Measurements from ENCODE around the gene BANK1. TPM values are rescaled to one million over a fixed set of nuclear protein-coding genes. Genes with fewer than 3 reads are reported as not detected.

BANK1 gene
- polyA plus RNA-seq, 1 donor from 2014 or later: not detected

- Histone ChIP-seq H4K20me1 (ENCODE audit: insufficient read depth) (no peaks in the 10 kb centered on the region), H2AFZ (ENCODE audit: low read depth, low read length) (no peak overlapping the region), H3K27me3 (ENCODE audit: insufficient read depth, low read depth, low read length) (no peaks in the 10 kb centered on the region), H3K9ac (ENCODE audit: low read length) (no peak overlapping the region), H3F3A (ENCODE audit: insufficient read depth, low read length, poor library complexity, severe bottlenecking) (no peaks in the 10 kb centered on the region), H3K36me3 (ENCODE audit: insufficient read depth, low read length) (no peaks in the 10 kb centered on the region), H3K9me3 (ENCODE audit: low read length) (no peaks in the 10 kb centered on the region), H3K27ac (ENCODE audit: low read length) (no peak overlapping the region), H3K4me3 (ENCODE audit: low read length) (no peak overlapping the region), H3K9me2 (ENCODE audit: insufficient read depth, low read length) (no peaks in the 10 kb centered on the region), H3K79me2 (replicated peaks; ENCODE audit: insufficient read depth, low read length) (no peaks in the 10 kb centered on the region), H3K4me2 (ENCODE audit: low read length) (no peak overlapping the region)
- TF ChIP-seq TAF1 (IDR thresholded peaks at IDR 0.05; ENCODE audit: low read depth) (no peak), EP300 (conservative IDR thresholded peaks at IDR 0.05; ENCODE audit: poor library complexity, severe bottlenecking) (no peak), SMC3 (conservative IDR thresholded peaks at IDR 0.05; ENCODE audit: poor library complexity) (no peak), RAD21 (conservative IDR thresholded peaks at IDR 0.05) (no peak), MXI1 (conservative IDR thresholded peaks at IDR 0.05; ENCODE audit: poor library complexity, severe bottlenecking) (no peak), EZH2 (IDR thresholded peaks at IDR 0.05; ENCODE audit: borderline replicate concordance, insufficient read depth, low read length, poor library complexity, severe bottlenecking) (no peak), CTCF (IDR thresholded peaks at IDR 0.05; ENCODE audit: poor library complexity, severe bottlenecking) (no peak), REST (IDR thresholded peaks at IDR 0.05; ENCODE audit: borderline replicate concordance) (no peak), POLR2AphosphoS5 (IDR thresholded peaks at IDR 0.05) (no peak)
These were observed 11.4 kb downstream of the BANK1 start for GRCh38 chr4:101801958-101802357.

GRCh38 chr4:101806914-101807313, 16.4 kb downstream of the BANK1 start:
- H3K4me3 ChIP-seq (ENCODE audit: low read length): no peak overlapping the region
- H3K4me2 ChIP-seq (ENCODE audit: low read length): no peak overlapping the region
- no peaks in the 10 kb centered on the region for H3K79me2 ChIP-seq (replicated peaks; ENCODE audit: insufficient read depth, low read length)
- H3K9me3 ChIP-seq (ENCODE audit: low read length): no peaks in the 10 kb centered on the region
- no peaks in the 10 kb centered on the region for H3K9me2 ChIP-seq (ENCODE audit: insufficient read depth, low read length)
- no peak overlapping the region for H3K9ac ChIP-seq (ENCODE audit: low read length)
- no peaks in the 10 kb centered on the region for H4K20me1 ChIP-seq (ENCODE audit: insufficient read depth)
- H3F3A ChIP-seq (ENCODE audit: insufficient read depth, low read length, poor library complexity, severe bottlenecking): no peaks in the 10 kb centered on the region
- no peak for TF ChIP-seq MXI1 (conservative IDR thresholded peaks at IDR 0.05; ENCODE audit: poor library complexity, severe bottlenecking)
- no peak for TF ChIP-seq REST (IDR thresholded peaks at IDR 0.05; ENCODE audit: borderline replicate concordance)
- no peak for TF ChIP-seq POLR2AphosphoS5 (IDR thresholded peaks at IDR 0.05)
- no peak for TF ChIP-seq EZH2 (IDR thresholded peaks at IDR 0.05; ENCODE audit: borderline replicate concordance, insufficient read depth, low read length, poor library complexity, severe bottlenecking)
- TF ChIP-seq EP300 (conservative IDR thresholded peaks at IDR 0.05; ENCODE audit: poor library complexity, severe bottlenecking): no peak
- TF ChIP-seq SMC3 (conservative IDR thresholded peaks at IDR 0.05; ENCODE audit: poor library complexity): no peak
- no peak for TF ChIP-seq TAF1 (IDR thresholded peaks at IDR 0.05; ENCODE audit: low read depth)
- TF ChIP-seq RAD21 (conservative IDR thresholded peaks at IDR 0.05): no peak
- no peaks in the 10 kb centered on the region for H3K27me3 ChIP-seq (ENCODE audit: insufficient read depth, low read depth, low read length)
- H2AFZ ChIP-seq (ENCODE audit: low read depth, low read length): no peak overlapping the region
- no peaks in the 10 kb centered on the region for H3K36me3 ChIP-seq (ENCODE audit: insufficient read depth, low read length)
- no peak overlapping the region for H3K27ac ChIP-seq (ENCODE audit: low read length)
